Mucosa of rectum (tissue), 2 donors: ENCODE results near the gene GPR157.
"Not testable (repeated sequence)": the region's sequence is repeated elsewhere in the genome, so short reads cannot be mapped to it uniquely, and the experiment has no call there.

Source experiments
- H3K27ac ChIP-seq, 2 donors: one replicate each; pipeline ENCODE4 v1.7.0; 2013; ENCODE audit warnings: inconsistent platforms in 2 of 2, low read depth in 2 of 2, low read length in 2 of 2
- H3K27me3 ChIP-seq, 2 donors: one replicate each; pipeline ENCODE4 v1.7.0; 2013; ENCODE audit warnings: low read length in 2 of 2; ENCODE audit not compliant: control insufficient read depth in 2 of 2, insufficient read depth in 2 of 2
- H3K36me3 ChIP-seq, 2 donors: one replicate each; pipeline ENCODE4 v1.7.0; 2013; ENCODE audit warnings: low read length in 2 of 2; ENCODE audit not compliant: control insufficient read depth in 2 of 2, insufficient read depth in 2 of 2
- H3K4me1 ChIP-seq, 2 donors: one replicate each; pipeline ENCODE4 v1.7.0; 2013; ENCODE audit warnings: low read length in 2 of 2, mild to moderate bottlenecking in 1 of 2; ENCODE audit not compliant: control insufficient read depth in 2 of 2, insufficient read depth in 2 of 2
- H3K4me3 ChIP-seq, 2 donors: one replicate each; pipeline ENCODE4 v1.7.0; 2013; ENCODE audit warnings: low read length in 2 of 2
- H3K9ac ChIP-seq, 2 donors: one replicate each; pipeline ENCODE4 v1.7.0; 2013; ENCODE audit warnings: low read length in 2 of 2, low read depth in 1 of 2, mild to moderate bottlenecking in 1 of 2
- H3K9me3 ChIP-seq, 2 donors: one replicate each; pipeline ENCODE4 v1.7.0; 2013; ENCODE audit warnings: low read length in 2 of 2; ENCODE audit not compliant: control insufficient read depth in 2 of 2
- donor health status: healthy.
- donor health status: Normal muscosa, but diverticular disease.

GPR157 gene

DNA sequence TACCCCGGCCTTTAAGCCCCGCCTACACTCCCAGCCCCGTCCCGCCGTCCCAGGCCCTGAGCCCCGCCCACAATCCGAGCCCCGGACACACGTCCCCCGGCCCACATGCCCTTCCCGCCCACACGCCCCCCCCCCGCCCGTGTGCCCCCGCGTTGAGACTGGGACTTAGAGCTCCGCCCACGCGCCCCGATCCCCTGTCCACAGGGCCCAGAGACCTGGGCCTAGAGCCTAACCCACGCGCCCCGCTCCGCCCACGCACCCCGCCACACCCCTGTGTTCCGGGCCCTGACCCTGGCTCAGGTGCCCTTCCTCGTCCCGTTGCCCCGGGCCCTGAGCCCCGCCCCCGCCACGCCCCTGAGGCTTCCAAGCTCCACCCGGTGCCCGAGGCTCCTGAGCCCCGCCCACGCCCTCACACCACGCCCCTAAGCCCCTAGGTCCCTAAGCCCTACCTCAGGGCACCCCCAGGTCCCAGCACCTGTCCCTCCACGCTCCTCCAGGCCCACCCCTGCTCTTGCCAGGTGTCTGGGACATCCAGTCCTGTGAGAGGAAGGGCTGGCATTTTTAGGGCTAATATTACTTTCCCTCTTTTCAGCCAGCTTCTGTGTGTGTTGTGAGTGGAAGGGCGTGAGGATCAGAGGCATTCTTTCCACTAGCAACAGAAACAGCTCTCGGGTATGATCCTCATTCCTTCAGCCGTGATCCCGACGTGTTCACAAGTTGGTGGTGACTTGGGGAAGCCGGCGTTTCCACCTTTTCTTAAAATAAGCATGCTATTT, 552 bp upstream of the GPR157 start:
- peak overlapping the region; percentile 79 to 86 for H3K27ac ChIP-seq
- H3K9ac ChIP-seq = peak overlapping the region; percentile 28 to 35
- no peaks in the 10 kb centered on the region for H3K36me3 ChIP-seq
- peaks cover 12 to 16% of the 10 kb centered on the region in 2 donors for H3K4me1 ChIP-seq
- H3K4me3 ChIP-seq = peak overlapping the region; percentile 55 to 62
- no peaks in the 10 kb centered on the region for H3K27me3 ChIP-seq
- H3K9me3 ChIP-seq = no peaks in the 10 kb centered on the region

DNA sequence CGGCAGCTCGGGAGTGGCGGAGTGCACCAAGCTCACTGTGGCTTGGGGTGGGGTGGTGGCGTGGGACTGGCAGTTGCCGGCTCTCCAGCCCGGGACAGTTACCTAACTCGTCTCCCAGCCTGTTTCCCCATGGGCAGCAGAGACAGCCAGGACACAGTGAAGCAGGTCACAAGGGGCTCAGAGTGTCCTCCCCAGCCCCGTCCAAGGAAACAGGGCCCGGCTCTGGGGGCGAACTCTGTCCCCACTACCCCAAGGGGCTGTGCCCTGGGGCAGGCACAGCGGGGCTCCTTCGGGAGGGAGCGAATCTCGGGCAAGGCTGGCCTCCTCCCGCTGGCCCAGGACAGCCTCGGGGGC, 759 bp downstream of the GPR157 start:
- Histone ChIP-seq H3K27ac (peak overlapping the region in 1 of 2 donors; percentile 79), H3K9ac (peak overlapping the region; percentile 58 to 73), H3K4me3 (peak overlapping the region; percentile 75 to 80)

DNA sequence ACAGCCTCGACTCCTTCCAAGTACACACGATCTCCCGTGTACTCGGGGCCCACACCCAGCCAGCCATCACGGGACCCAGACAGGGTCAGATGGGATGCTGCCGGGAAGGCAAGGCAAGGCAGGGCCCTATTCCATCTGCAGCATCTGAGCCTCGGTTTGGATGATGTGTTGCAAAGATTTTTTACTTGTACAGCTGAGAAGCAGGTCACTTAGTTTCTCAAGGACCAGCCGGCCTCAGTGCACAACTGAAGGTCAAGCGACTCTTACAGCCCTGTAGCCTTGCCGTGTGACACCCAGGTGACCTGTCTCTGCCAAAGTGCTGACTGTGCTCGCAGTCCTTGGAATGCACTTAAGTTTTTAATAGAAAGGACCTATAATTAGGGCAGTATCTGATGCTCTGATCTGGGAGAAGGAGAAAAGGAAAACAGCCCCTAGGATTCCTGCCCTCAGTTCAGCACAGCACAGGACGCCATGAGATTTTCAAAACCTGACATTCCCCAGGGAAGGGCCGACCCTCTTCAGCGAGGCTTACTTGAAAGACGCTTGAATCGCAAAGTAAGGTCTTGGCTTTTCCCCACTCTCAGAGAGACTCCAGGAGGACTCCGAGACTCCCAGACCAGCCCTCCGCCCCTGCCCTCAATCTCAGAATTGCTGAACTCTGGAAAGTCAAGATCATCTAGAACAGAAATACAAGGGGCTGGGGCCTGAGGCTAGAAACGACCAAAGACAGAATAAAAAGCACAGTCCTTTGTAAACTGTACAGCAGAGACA, 1.3 kb downstream of the GPR157 start:
- Histone ChIP-seq H3K27ac (no peak overlapping the region), H3K9ac (peak overlapping the region; percentile 58 to 73), H3K27me3 (no peaks in the 10 kb centered on the region), H3K36me3 (no peaks in the 10 kb centered on the region), H3K4me1 (peaks cover 12 to 16% of the 10 kb centered on the region in 2 donors), H3K9me3 (no peaks in the 10 kb centered on the region), H3K4me3 (peak overlapping the region; percentile 75 to 80)

More for the DNA sequence above, 759 bp downstream of the GPR157 start:
- H3K4me1 ChIP-seq = peaks cover 12 to 16% of the 10 kb centered on the region in 2 donors
- H3K27me3 ChIP-seq = no peaks in the 10 kb centered on the region
- H3K36me3 ChIP-seq = no peaks in the 10 kb centered on the region
- H3K9me3 ChIP-seq = no peaks in the 10 kb centered on the region

DNA sequence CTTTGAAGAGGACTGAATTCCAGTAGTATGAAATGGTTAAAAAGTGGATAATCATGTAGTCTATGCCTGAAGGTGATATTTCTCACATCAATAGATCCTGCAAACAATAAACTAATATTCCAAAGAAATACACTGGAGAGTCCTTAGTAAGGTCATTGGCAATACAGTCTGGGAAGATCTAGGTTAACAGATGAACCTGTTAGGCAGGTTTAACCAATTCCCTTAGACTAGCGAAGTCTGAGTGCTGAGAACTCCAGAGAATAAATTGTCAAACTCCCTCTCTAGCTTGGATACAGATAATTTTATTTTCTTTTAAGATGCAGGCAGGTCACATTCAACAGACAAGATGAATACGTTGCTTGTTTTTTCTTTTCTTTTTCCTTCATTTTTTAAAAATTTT, 2.4 kb downstream of the GPR157 start:
- no peaks in the 10 kb centered on the region for H3K27me3 ChIP-seq
- no peak overlapping the region for H3K9ac ChIP-seq
- H3K4me1 ChIP-seq = peaks cover 12 to 16% of the 10 kb centered on the region in 2 donors
- H3K9me3 ChIP-seq = no peaks in the 10 kb centered on the region
- H3K4me3 ChIP-seq = no peak overlapping the region
- no peak overlapping the region for H3K27ac ChIP-seq
- no peaks in the 10 kb centered on the region for H3K36me3 ChIP-seq

DNA sequence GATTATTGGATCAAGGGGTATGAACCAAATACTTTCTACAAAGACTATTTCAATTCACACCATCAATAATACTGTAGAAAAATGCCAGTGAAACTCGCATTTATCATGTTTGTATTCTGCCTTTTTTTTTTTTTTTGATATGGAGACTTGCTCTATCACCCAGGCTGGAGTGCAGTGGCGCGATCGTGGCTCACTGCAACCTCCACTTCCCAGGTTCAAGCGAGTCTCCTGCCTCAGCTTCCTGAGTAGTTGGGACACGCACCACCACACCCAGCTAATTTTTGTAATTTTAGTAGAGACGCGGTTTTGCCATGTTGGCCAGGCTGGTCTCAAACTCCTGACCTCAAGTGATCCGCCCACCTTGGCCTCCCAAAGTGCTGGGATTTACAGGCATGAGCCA, 3.1 kb downstream of the GPR157 start:
- H3K4me3 ChIP-seq, H3K9ac ChIP-seq, H3K9me3 ChIP-seq, H3K36me3 ChIP-seq, H3K27ac ChIP-seq, H3K27me3 ChIP-seq: not testable (repeated sequence)
- peaks cover 12 to 16% of the 10 kb centered on the region in 2 donors for H3K4me1 ChIP-seq

DNA sequence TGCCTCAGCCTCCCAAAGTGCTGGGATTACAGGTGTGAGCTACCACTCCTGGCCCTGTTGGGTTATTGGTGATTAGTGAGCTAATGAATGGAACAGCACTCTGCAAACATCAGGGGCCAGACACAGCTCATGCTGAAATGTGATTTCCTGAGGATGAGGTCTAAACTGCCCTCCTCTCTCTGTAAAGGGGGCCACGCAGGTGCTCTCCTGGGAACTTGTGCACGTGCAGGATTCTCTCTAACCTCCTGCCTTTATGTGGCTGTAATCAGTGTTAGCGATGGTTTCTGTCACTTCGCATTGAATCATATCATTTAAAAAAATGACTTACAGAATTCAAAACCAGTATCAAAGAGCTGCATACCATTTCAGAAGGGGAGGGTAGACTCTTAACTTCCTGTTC, 3.6 kb downstream of the GPR157 start:
- H3K27ac ChIP-seq = no peak overlapping the region
- no peaks in the 10 kb centered on the region for H3K9me3 ChIP-seq
- H3K4me1 ChIP-seq = peaks cover 12 to 16% of the 10 kb centered on the region in 2 donors
- H3K4me3 ChIP-seq = no peak overlapping the region
- no peaks in the 10 kb centered on the region for H3K36me3 ChIP-seq
- H3K27me3 ChIP-seq = no peaks in the 10 kb centered on the region
- H3K9ac ChIP-seq = no peak overlapping the region

DNA sequence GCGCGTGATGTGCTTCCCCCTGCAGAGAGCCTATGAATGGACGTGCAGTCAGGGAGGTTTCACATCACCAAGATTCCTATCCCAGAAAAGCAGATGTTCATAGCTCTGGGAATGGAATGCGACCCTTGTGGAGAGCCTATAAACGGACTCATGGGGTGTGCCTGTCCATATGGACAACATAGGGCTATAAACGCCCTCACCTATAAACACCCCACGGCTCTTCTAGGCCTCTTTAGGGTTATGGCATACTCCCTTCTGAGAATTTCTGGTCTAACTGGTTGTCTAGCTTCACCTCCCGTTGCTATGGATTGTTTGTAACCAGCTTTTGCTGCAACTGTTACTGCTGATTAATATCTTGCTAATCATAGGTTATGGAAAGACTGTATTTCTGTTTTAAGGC, 4.5 kb downstream of the GPR157 start:
- not testable (repeated sequence) for H3K4me3 ChIP-seq, H3K36me3 ChIP-seq

DNA sequence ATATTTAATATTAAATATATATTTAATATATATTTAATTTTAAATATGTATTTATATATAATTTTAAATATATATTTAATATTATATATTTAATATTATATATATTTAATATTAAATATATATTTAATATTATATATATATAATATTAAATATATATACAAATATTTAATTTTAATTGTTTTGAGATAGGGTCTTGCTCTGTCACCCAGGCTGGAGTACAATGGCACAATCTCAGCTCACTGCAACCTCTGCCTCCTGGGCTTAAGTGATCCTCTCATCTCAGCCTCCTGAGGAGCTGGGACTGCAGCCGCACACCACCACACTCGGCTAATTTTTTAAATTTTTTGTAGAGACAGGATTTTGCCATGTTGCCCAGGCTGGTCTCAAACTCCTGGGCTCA, 5.2 kb downstream of the GPR157 start:
- H3K9ac ChIP-seq, H3K9me3 ChIP-seq, H3K36me3 ChIP-seq, H3K27ac ChIP-seq, H3K4me3 ChIP-seq, H3K27me3 ChIP-seq: not testable (repeated sequence)
- peaks cover 12 to 13% of the 10 kb centered on the region in 2 donors for H3K4me1 ChIP-seq

More for the DNA sequence above, 4.5 kb downstream of the GPR157 start:
- H3K27ac ChIP-seq, H3K9me3 ChIP-seq, H3K27me3 ChIP-seq, H3K9ac ChIP-seq: not testable (repeated sequence)
- H3K4me1 ChIP-seq = peaks cover 12 to 13% of the 10 kb centered on the region in 2 donors

DNA sequence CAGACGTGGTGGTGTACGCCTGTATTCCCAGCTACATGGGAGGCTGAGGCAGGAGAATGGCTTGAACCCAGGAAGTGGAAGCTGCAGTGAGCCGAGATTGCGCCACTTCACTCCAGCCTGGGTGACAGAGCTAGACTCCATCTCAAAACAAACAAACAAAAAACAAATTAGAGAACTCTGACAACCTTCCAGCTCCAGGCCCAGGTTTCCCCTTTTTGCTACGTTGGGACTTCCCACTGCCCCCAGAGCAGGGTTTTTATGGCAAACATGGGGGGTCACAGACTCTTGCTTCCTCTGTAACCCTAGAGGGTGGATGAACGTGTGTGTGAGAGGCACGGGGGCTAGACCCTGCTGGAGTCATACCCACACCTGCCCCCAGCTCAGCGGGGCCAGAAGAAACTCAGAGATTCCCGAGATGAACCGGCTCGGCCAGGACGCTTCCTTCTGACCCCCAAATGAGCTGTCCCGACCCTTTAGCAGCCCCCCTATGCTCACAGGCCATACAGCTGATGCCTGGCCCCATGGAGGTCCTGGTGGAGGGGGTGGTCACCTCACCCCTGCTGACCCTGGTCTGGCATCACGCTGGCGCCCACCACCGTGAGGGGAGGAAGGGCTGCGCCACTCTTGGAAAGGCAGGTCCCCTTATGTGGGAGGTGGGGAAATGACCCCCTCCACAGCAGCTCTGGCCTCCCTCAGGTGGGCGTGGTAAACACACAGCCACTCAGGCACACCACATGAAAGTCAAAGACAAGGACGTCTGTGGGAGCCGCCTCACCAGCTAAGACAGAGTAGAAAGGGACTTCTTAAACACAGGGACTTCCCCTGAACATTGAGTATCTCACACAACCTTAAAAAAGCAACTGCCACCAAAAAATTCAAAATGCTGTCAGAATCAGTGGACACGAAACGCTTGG, 7.1 kb downstream of the GPR157 start:
- H3K4me1 ChIP-seq = no peaks in the 10 kb centered on the region
- H3K9ac ChIP-seq = no peak overlapping the region
- no peaks in the 10 kb centered on the region for H3K9me3 ChIP-seq
- no peaks in the 10 kb centered on the region for H3K27me3 ChIP-seq
- H3K36me3 ChIP-seq = no peaks in the 10 kb centered on the region
- H3K4me3 ChIP-seq = no peak overlapping the region
- no peak overlapping the region for H3K27ac ChIP-seq
